ENCODE results near the gene ARHGAP21.
"Not testable (repeated sequence)": the region's sequence is repeated elsewhere in the genome, so short reads cannot be mapped to it uniquely, and the experiment has no call there.

ARHGAP21 gene

GRCh38 chr10:24680647-24681524 lies 42.8 kb downstream of the ARHGAP21 start:
- no peak for DNase-seq

- DNase-seq: no peak
Observed at GRCh38 chr10:24678757-24679156, 44.9 kb downstream of the ARHGAP21 start.

GRCh38 chr10:24674892-24675632 lies 48.6 kb downstream of the ARHGAP21 start:
- no peak for DNase-seq

GRCh38 chr10:24670964-24671670 lies 52.6 kb downstream of the ARHGAP21 start:
- no peak for DNase-seq

GRCh38 chr10:24669285-24669852 lies 54.3 kb downstream of the ARHGAP21 start:
- no peak for DNase-seq

- DNase-seq: no peak
Observed at GRCh38 chr10:24668247-24668646, 55.4 kb downstream of the ARHGAP21 start.

- DNase-seq: no peak
Observed at GRCh38 chr10:24664991-24665390, 58.7 kb downstream of the ARHGAP21 start.

GRCh38 chr10:24661376-24661775 lies 62.3 kb downstream of the ARHGAP21 start:
- DNase-seq: no peak

- not testable (repeated sequence) for DNase-seq
Observed at GRCh38 chr10:24658319-24658718, 65.4 kb downstream of the ARHGAP21 start.

- not testable (repeated sequence) for DNase-seq
Observed at GRCh38 chr10:24656326-24656725, 67.4 kb downstream of the ARHGAP21 start.

GRCh38 chr10:24652381-24652957 lies 71.2 kb downstream of the ARHGAP21 start:
- DNase-seq: no peak

- DNase-seq: no peak
Observed at GRCh38 chr10:24651923-24652322, 71.8 kb downstream of the ARHGAP21 start.

GRCh38 chr10:24650669-24651391 lies 72.9 kb downstream of the ARHGAP21 start:
- no peak for DNase-seq

- DNase-seq: no peak
Observed at GRCh38 chr10:24645784-24646183, 77.9 kb downstream of the ARHGAP21 start.

- no peak for DNase-seq
Observed at GRCh38 chr10:24645022-24645421, 78.7 kb downstream of the ARHGAP21 start.

- DNase-seq: no peak
Observed at GRCh38 chr10:24643679-24644209, 79.9 kb downstream of the ARHGAP21 start.

- peak; percentile 51 for DNase-seq
Observed at GRCh38 chr10:24642921-24643678, 80.6 kb downstream of the ARHGAP21 start.

GRCh38 chr10:24639124-24639523 lies 84.6 kb downstream of the ARHGAP21 start:
- DNase-seq: no peak

GRCh38 chr10:24625778-24626177 lies 97.9 kb downstream of the ARHGAP21 start:
- no peak for DNase-seq

GRCh38 chr10:24623383-24623782 lies 100.3 kb downstream of the ARHGAP21 start:
- no peak for DNase-seq

- DNase-seq: no peak
Observed at GRCh38 chr10:24622781-24623301, 100.8 kb downstream of the ARHGAP21 start.
